T-helper 2 cell treated with Interferon-gamma antibody and Interleukin-4, amounts not matched to agents 100 ng/mL and 5 ng/mL, for 36 hours (primary cell): Measurements from ENCODE around the gene LHFPL5. TPM values are rescaled to one million over a fixed set of nuclear protein-coding genes. Genes with fewer than 3 reads are reported as not detected.

ENCODE experiments used
- intact Hi-C: fragments of 100-400 bp; cut with micrococcal nuclease; formaldehyde crosslinking; loops from one replicate; pipeline ENCODE4 v1.15.1; 2023
- total RNA-seq: library from RNA; stranded (reverse); gene quantifications from 2 replicates; pipeline ENCODE4 v1.2.3, GENCODE V29; 2022

The LHFPL5 gene
- total RNA-seq, 1 donor from 2014 or later = not detected

- intact Hi-C loops = no loop called here
These were observed 14.5 kb upstream of the LHFPL5 start for GRCh38 chr6:35790683-35791082.

GRCh38 chr6:35794536-35795452, 10.4 kb upstream of the LHFPL5 start:
- intact Hi-C loops = no loop called here

GRCh38 chr6:35795453-35796071, 9.6 kb upstream of the LHFPL5 start:
- intact Hi-C loops = no loop called here

- intact Hi-C loops = no loop called here
These were observed 8.9 kb upstream of the LHFPL5 start for GRCh38 chr6:35796236-35796635.

GRCh38 chr6:35797837-35798526, 7.2 kb upstream of the LHFPL5 start:
- intact Hi-C loops = no loop called here

- intact Hi-C loops = no loop called here
These were observed 6.4 kb upstream of the LHFPL5 start for GRCh38 chr6:35798706-35799105.

GRCh38 chr6:35801148-35801547, 4.0 kb upstream of the LHFPL5 start:
- intact Hi-C loops = no loop called here

GRCh38 chr6:35808688-35809087, 3.5 kb downstream of the LHFPL5 start:
- intact Hi-C loops = no loop called here

GRCh38 chr6:35809809-35810208, 4.7 kb downstream of the LHFPL5 start:
- intact Hi-C loops = no loop called here

GRCh38 chr6:35810971-35811698, 6.0 kb downstream of the LHFPL5 start:
- intact Hi-C loops = no loop called here

- intact Hi-C loops = no loop called here
These were observed 6.5 kb downstream of the LHFPL5 start for GRCh38 chr6:35811699-35811995.

- intact Hi-C loops = no loop called here
These were observed 12.4 kb downstream of the LHFPL5 start for GRCh38 chr6:35817515-35817914.

GRCh38 chr6:35823601-35824000, 18.4 kb downstream of the LHFPL5 start:
- intact Hi-C loops = no loop called here

GRCh38 chr6:35824552-35825192, 19.5 kb downstream of the LHFPL5 start:
- intact Hi-C loops = no loop called here

- intact Hi-C loops = no loop called here
These were observed 24.2 kb downstream of the LHFPL5 start for GRCh38 chr6:35829306-35829705.

- intact Hi-C loops = no loop called here
These were observed 26.3 kb downstream of the LHFPL5 start for GRCh38 chr6:35831257-35832007.

GRCh38 chr6:35833536-35833935, 28.4 kb downstream of the LHFPL5 start:
- intact Hi-C loops = no loop called here

GRCh38 chr6:35839019-35839418, 33.9 kb downstream of the LHFPL5 start:
- intact Hi-C loops = no loop called here

- intact Hi-C loops = no loop called here
These were observed 37.2 kb downstream of the LHFPL5 start for GRCh38 chr6:35842381-35842780.

- intact Hi-C loops = no loop called here
These were observed 39.1 kb downstream of the LHFPL5 start for GRCh38 chr6:35844290-35844689.
